Stimulated activated naive CD4-positive, alpha-beta T cell treated with Interleukin-2 at 50 U/mL for 16 hours (primary cell): ENCODE results near the gene RPP40.
"Not testable (repeated sequence)": the region's sequence is repeated elsewhere in the genome, so short reads cannot be mapped to it uniquely, and the experiment has no call there.

ENCODE experiments used
- DNase-seq: peaks from one replicate; lab custom pipeline; 2025; lab: John Stamatoyannopoulos, UW

The RPP40 gene

GRCh38 chr6:5014072-5014561, 10.3 kb upstream of the RPP40 start:
- DNase-seq = no peak

- no peak for DNase-seq
Measured at GRCh38 chr6:5012519-5012918, 8.7 kb upstream of the RPP40 start.

- no peak for DNase-seq
Measured at GRCh38 chr6:5011346-5011745, 7.5 kb upstream of the RPP40 start.

GRCh38 chr6:5007531-5007930, 3.7 kb upstream of the RPP40 start:
- DNase-seq = no peak

- DNase-seq = no peak
Measured at GRCh38 chr6:5006222-5006621, 2.4 kb upstream of the RPP40 start.

GRCh38 chr6:5005038-5005433, 1.2 kb upstream of the RPP40 start:
- DNase-seq = not testable (repeated sequence)

DNA sequence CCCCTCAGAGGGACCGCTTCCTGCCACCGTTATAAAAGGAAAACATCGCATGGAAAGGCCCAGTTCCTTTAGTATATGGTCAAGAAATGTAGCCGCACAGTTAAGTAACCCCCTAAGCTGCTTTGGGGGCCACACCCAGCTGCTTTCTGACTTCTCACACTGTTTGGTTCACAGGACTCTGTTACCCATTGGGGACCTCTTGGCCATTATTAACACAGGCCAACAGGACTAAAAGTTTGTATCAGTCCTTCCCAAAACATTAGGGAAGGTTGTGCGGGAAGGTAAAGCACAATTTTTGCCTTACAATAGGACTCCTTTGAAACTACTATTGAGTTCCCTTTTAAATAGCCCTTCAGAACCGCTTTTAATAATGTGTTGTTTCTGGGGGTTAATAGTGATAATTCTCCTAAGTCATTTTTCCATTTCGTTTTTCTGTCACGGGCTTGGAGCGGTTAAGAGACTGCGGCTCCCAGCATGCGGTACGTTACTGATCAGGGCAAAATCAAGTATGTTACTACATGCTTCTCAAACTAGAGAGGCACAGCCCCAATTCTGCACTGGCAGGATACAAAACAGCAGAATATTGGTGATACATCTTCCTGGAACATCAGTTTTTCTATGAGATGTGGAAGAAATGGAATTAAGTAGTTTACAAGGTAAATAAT, 668 bp upstream of the RPP40 start:
- no peak for DNase-seq

DNA sequence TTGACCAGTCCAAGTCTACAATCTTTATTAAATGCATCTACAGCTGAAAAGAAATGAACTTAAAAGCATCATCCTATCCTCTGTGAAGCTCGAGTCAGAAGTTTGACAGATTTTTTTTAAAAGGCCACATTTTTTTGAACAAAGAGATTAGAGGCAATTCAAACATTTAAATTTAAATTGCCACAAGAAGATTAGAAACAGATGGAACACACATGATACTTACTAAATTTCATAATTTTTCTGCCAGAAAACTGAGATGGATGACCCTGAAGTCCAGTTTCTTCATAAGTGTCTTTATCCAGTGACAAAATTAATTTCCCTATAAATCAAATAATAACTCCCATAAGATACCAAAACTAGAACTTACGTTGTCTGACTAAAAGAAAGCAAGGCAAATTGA, 4.3 kb downstream of the RPP40 start:
- no peak for DNase-seq

DNA sequence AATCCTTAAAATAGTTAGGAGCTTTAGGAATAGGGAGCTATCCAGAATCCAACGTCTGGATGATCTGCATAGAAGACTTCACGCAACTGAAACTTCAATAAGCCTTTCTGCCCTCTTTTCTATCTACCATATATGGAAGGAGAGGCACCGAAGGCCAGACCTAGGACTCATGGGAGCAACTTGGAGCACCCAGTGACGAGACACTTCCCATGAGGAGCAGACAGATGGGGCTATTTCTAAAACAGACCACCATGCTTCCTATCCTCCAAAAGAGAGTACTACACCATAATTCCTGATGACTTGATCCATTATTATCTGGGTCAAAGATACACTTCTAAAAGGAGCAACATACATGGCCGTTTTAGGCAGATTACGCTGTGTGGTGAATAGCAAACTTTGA, 6.0 kb downstream of the RPP40 start:
- no peak for DNase-seq

DNA sequence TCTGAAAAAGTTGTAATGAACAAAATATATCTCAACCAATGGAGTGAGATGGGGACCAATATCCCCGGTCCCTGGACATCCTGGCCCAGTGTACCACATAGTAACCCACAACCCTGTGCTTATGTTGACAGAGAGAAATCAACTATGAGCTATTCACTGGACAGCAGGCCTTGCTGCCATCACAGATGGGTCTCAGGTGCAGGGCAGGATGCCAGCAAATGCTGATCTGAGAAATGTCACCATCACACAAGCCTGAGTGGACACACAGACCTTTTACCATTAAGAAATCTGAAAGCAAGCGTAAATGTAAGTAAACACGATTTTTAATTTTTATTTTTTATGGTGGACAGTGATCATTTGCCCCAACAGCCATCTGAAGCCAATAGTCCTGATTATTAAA, 9.1 kb downstream of the RPP40 start:
- DNase-seq = no peak

DNA sequence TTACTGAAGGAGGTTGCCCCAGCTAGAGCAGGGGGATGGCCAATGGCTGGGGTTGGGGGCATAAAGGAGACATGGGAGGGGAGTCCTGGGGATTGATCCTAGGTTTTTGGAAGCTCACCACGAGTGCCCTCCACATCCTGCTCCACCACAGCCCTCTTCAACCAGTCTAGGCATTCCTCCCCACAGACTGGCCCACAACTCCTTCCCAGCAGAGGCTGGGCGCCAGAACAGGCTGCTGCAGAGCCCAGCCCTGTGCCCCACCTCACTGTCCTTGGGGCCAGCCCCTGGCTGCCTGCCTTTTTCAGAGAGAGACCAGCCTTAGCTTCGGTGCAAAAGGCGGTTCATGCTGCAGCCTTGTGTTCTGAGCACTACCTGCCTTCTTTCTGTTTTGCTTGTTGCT, 16.4 kb downstream of the RPP40 start:
- DNase-seq = no peak

DNA sequence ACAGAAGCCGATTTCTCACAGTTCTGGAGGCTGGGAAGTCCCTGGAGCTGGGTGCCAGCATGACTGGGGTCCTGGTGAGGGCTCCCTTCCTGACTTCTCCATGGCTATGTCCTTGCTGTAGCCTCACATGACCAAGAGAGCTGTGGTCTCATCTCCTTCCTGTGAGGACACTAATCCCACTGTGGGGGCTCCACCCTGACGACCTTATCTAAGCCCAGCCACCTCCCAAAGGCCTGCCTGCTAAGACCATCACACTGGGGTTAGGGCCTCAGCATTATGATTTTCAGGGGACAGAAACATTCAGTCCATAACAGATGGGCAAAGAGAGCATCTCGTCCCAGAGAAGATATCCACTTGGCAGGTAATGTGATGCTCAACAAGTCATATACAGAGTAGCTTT, 16.8 kb downstream of the RPP40 start:
- DNase-seq = no peak

- no peak for DNase-seq
Measured at GRCh38 chr6:4983322-4983721, 20.5 kb downstream of the RPP40 start.

DNA sequence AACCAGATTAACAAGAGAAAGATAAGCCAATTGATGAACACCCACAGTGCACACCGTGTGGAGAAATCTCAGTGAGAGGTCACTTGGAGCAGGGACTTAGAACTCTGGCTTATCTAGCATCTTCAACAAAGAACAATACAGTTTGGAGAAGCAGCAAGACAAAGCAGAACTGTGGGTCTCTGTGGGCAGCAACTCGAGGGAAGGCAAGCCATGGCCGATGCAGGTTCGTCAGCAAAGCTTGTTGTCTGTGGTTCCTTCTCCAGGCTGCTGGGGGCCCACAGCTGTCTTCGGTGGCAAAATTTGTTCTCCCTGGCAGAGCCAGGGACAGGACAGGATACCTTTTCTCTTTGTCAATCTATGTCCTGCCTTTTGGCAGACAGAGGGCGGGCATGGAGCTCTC, 22.1 kb downstream of the RPP40 start:
- DNase-seq = no peak

GRCh38 chr6:4979426-4979825, 24.4 kb downstream of the RPP40 start:
- no peak for DNase-seq

DNA sequence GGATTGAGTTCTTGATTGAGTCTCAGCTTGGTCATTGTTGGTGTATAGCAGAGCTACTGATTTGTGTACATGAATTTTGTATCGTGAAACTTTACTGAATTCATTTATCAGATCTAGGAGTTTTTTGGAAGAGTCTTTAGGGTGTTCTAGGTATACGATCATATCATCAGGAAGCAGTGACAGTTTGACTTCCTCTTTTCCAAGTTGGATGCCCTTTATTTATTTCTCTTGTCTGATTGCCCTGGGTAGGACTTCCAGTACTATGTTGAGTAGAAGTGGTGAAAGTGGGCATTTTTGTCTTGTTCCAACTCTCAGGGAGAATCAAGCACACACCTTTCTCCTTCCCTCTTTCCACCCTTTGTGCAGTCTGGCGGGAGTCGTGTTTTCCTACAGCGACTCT, 26.4 kb downstream of the RPP40 start:
- no peak for DNase-seq

DNA sequence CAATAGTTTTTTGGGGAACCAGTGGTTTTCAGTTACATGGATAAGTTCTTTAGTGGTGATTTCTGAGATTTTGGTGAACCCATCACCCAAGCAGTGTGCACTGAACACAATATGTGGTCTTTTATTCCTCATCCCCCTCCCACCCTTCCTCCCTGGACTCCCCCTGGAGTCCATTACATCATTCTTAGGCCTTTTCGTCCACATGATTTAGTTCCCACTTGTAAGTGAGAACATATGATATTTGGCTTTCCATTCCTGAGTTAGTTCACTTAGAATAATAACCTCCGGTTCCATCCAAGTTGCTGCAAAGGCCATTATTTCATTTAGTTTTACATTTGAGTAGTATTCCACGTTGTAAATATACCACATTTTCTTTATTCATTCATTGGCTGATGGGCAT, 28.3 kb downstream of the RPP40 start:
- DNase-seq = no peak

DNA sequence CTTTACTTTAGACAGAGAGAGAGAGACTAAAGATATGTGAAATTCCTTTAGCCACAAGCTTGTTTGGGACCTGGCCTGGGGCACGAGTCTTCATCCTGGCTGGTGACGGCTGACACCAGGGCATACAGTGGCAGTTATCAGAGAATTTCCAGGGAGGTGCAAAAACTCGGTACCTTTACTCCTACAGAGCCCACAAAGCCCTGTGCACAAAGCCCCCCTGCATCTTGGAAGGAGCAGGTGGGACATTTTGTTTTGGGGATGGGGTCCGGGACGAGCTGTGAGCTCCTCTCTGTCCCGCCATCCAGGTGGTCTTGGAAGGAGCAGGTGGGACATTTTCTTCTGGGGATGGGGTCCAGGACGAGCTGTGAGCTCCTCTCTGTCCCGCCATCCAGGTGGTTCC, 28.9 kb downstream of the RPP40 start:
- DNase-seq = no peak

DNA sequence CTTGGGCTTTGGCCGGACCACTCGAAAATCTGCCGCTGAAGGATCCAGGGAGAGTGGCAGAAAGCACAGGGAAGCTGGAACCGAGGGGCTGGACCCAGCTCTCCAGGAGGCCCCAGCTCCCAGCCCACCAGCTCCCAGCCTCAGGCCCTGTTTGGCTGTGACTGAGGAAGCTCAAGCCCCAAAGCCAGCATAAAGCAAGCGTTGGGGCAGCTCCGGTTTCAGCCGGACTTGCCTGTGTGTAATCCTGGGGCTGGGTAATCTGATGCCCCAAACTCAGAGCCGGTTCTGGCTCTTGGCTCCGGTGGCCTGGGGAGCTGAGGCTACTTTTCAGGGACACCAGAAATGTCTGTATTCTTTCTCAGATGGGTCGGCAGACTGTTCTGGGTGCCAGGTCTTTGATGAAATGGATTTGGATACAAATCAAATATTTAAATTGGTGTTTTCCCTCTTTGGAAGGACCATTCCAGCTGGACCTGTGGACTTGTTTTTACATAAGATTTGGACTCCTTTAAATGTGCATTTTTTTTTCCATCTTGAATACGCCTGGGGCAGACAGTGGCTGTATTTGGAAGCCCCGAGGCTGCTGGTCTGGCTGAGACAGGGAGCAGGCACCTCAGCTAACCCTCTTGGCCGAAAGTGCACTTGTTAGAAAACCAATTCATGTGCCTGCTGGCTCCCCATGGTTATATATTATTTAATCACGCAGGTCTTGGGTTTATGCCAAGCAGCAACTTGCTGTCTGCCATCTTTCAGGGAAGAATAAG, 29.7 kb downstream of the RPP40 start:
- DNase-seq = no peak

GRCh38 chr6:4973415-4973814, 30.4 kb downstream of the RPP40 start:
- no peak for DNase-seq

DNA sequence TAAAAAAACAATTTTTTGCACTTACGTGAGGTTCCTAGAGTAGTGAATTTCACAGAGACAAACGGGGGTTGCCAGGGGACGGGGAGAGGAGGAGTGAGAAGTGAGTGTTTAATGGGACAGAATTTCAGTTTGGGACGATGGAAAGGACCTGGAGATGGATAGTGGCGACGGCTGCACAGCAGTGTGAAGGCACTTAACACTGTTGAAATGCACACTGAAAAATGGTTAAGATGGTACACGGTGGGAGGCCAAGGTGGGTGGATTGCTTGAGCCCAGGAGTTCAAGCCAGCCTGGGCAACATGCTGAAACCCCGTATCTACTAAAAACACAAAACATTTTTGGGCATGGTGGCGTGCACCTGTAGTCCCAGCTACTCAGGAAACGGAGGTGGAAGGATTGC, 31.4 kb downstream of the RPP40 start:
- DNase-seq = no peak

GRCh38 chr6:4971851-4972250, 32.0 kb downstream of the RPP40 start:
- DNase-seq = no peak

GRCh38 chr6:4970739-4971395, 33.0 kb downstream of the RPP40 start:
- no peak for DNase-seq
